Stimulated activated naive CD8-positive, alpha-beta T cell treated with anti-CD3 and anti-CD28 coated beads, Interleukin-15, Interleukin-2, amounts not matched to agents 100 ng/mL and 50 ng/mL, for 24 hours (primary cell): ENCODE data around the gene DCAF16.

Experiments
- H3K27ac Mint-ChIP-seq: one replicate; pipeline ENCODE4 v1.8.0; 2021; ENCODE audit warnings: mild to moderate bottlenecking, mixed read lengths
- H3K27me3 Mint-ChIP-seq: one replicate; pipeline ENCODE4 v1.8.0; 2021; ENCODE audit warnings: mixed read lengths
- H3K36me3 Mint-ChIP-seq: one replicate; pipeline ENCODE4 v1.8.0; 2021; ENCODE audit warnings: low read depth, mixed read lengths
- H3K4me1 Mint-ChIP-seq: one replicate; pipeline ENCODE4 v1.8.0; 2021; ENCODE audit warnings: low read depth, mixed read lengths
- H3K4me3 Mint-ChIP-seq: one replicate; pipeline ENCODE4 v1.8.0; 2021; ENCODE audit warnings: mild to moderate bottlenecking, mixed read lengths
- H3K9me3 Mint-ChIP-seq: one replicate; pipeline ENCODE4 v1.8.0; 2021; ENCODE audit warnings: mixed read lengths

The DCAF16 gene

DNA sequence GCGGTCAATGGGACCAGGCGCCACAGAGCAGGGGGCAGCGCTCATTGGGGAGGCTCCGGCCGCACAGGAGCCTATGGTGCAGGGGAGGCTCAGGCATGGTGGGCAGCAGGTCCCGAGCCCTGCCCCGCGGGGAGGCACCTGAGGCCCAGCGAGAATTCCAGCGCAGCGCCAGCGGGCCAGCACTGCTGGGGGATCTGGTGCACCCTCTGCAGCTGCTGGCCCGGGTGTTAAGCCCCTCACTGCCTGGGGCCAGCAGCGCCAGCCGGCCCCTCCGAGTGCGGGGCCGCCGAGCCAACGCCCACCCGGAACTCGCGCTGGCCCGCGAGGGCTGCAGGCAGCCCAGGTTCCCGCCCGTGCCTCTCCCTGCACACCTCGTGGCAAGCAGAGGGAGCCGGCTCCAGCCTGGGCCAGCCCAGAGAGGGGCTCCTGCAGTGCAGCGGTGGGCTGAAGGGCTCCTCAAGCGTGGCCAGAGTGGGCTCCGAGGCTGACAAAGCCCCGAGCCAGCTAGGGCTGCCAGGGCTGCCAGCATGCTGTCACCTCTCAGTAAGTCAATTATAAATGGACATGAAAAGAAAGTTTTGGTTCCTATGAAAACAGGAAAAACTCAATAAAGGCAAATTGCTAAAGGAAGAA is 43.6 kb downstream of the DCAF16 start:
- Mint-ChIP-seq H3K27ac (no peak overlapping the region), H3K9me3 (peaks cover 6% of the 10 kb centered on the region), H3K36me3 (no peaks in the 10 kb centered on the region), H3K4me3 (no peak overlapping the region), H3K27me3 (peaks cover under 1% of the 10 kb centered on the region), H3K4me1 (peaks cover 7% of the 10 kb centered on the region)

DNA sequence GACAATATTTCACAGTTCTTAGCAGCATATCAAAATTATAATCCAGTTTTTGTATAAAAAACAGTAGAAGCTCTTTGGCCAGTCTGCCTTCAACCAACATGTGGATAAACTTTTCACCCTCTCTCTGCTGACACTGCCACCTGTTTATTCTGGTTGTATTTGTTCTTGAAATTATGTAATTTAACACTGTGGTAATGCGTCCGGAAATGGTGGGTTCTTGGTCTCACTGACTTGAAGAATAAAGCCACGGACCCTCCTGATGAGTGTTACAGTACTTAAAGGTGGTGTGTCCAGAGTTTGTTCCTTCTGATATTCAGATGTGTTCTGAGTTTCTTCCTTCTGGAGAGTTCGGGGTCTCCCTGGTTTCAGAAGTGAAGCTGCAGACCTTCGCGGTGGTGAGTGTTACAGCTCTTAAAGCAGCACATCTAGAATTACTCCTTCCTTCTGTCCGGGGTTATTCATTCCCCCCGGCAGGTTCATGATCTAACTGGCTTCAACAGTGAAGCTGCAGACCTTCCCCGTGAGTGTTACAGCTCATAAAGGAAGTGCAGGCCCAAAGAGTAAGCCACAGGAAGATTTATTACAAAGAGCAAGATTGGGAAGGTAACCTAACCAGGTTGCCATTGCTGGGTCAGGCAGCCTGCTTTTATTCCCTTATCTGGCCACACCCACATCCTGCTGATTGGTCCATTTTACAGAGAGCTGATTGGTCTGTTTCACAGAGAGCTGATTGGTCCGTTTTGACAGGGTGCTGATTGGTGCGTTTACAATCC is 44.9 kb downstream of the DCAF16 start:
- H3K36me3 Mint-ChIP-seq, result no peaks in the 10 kb centered on the region
- peaks cover 7% of the 10 kb centered on the region for H3K4me1 Mint-ChIP-seq
- peaks cover 4% of the 10 kb centered on the region for H3K27me3 Mint-ChIP-seq
- no peak overlapping the region for H3K27ac Mint-ChIP-seq
- H3K9me3 Mint-ChIP-seq, result peaks cover 6% of the 10 kb centered on the region
- H3K4me3 Mint-ChIP-seq, result no peak overlapping the region

DNA sequence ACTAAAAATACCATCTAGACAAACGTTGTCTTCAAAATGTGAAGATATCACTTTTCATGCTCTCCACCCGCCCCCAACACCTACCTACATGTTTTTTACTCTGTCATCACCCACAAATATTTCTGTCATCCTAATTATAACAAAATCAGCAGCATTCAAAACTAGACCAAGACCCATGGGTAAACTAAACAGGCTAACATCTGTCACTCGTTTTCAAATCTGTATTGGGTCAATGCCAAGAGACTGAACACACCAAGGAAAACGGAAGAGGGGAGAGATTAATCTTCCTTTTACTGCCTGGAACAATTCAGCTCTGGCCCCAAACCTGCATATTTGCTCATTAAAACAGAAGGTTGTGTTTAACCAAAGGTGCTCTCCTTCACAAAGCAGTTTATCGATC is 46.6 kb downstream of the DCAF16 start:
- H3K36me3 Mint-ChIP-seq, result no peaks in the 10 kb centered on the region
- H3K27me3 Mint-ChIP-seq, result peaks cover 4% of the 10 kb centered on the region
- peaks cover 7% of the 10 kb centered on the region for H3K4me1 Mint-ChIP-seq
- H3K4me3 Mint-ChIP-seq, result no peak overlapping the region
- H3K27ac Mint-ChIP-seq, result no peak overlapping the region
- peaks cover 6% of the 10 kb centered on the region for H3K9me3 Mint-ChIP-seq

DNA sequence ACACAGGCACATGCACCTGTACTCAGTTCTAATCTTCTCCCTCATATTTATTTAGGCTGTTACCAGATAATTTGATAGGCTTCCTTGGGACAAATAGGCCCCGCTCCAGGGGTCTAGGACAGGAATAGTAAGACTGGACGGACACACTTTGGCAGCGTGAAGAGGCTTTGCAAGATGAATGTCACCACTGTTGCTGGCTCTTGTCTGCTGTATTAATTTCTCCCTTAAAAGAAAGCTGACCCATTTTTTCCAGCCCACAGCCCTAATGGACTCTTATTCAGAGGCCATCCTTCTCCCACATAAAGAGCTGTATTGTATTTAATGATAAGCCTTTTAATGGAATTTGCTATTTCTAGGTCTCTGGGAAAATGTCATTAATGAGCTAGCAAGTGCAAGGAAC is 47.1 kb downstream of the DCAF16 start:
- Mint-ChIP-seq H3K4me1 (peaks cover 7% of the 10 kb centered on the region), H3K36me3 (no peaks in the 10 kb centered on the region), H3K27ac (no peak overlapping the region), H3K9me3 (peaks cover 6% of the 10 kb centered on the region), H3K27me3 (peaks cover 4% of the 10 kb centered on the region), H3K4me3 (no peak overlapping the region)

DNA sequence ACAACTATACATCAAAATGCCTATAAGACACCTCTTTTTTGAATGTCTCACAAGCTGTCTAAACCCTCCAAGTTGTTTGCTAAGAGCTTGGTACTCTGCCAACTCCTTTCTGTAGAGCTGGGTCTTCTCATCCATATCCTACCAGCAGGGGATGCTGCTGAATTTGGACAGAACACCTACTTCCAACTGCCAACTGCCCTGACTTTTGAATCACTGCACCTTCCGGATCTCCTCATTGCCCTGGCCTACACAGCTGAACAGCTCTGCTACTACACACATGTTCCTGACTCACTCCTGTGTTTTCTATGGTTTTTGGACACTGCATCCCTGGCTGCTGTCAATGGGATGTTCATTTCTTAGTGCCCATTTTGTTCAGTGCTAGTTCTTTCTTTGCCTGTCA is 47.8 kb downstream of the DCAF16 start:
- peaks cover 6% of the 10 kb centered on the region for H3K9me3 Mint-ChIP-seq

DNA sequence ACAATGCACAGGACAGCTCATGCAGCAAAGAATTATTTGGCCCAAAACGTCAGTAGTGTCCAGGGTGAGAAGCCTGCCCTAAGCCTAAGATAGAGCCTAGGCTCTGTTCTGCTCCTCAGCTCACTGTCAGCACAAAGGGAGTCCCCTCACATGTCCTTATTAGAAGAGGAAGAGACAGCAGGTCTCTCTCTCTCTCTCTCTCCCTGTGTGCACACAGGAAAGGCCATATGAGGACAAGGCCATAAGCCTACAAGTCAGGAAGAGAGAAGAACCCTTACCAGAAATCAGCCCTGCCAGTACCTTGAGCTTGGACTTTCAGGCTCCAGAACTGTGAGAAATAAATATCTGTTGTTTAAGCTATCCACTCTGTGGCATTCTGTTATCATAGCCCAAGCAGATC is 49.5 kb downstream of the DCAF16 start:
- Mint-ChIP-seq H3K27me3 (peaks cover 4% of the 10 kb centered on the region), H3K36me3 (no peaks in the 10 kb centered on the region), H3K4me1 (peaks cover 7% of the 10 kb centered on the region), H3K27ac (no peak overlapping the region), H3K9me3 (peaks cover 4% of the 10 kb centered on the region), H3K4me3 (no peak overlapping the region)

More for the DNA sequence above, 47.8 kb downstream of the DCAF16 start:
- Mint-ChIP-seq H3K4me3 (no peak overlapping the region), H3K27me3 (peaks cover 4% of the 10 kb centered on the region), H3K36me3 (no peaks in the 10 kb centered on the region), H3K27ac (no peak overlapping the region), H3K4me1 (peaks cover 7% of the 10 kb centered on the region)

DNA sequence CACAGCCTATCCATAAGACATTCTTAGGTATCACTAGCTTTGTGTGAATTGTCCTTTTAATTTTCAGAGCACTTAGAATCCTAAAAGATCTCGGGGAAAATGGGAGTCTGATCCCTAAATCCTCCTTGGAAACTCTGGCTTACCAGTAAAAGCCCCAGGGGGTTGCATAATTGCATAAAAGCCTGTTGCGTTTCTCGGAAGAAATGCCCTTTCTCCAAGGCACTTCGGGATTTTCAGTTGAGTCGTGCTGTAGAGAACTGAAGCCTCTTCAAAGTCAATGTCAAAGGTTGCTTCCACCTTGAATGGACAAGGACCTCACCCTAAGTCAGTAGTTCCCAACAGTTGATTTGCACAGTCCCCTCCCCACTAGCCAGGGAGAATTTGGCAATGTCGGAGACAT is 49.9 kb downstream of the DCAF16 start:
- Mint-ChIP-seq H3K9me3 (no peaks in the 10 kb centered on the region), H3K27ac (no peak overlapping the region), H3K4me3 (no peak overlapping the region), H3K4me1 (peaks cover 5% of the 10 kb centered on the region), H3K36me3 (no peaks in the 10 kb centered on the region), H3K27me3 (peaks cover 9% of the 10 kb centered on the region)

DNA sequence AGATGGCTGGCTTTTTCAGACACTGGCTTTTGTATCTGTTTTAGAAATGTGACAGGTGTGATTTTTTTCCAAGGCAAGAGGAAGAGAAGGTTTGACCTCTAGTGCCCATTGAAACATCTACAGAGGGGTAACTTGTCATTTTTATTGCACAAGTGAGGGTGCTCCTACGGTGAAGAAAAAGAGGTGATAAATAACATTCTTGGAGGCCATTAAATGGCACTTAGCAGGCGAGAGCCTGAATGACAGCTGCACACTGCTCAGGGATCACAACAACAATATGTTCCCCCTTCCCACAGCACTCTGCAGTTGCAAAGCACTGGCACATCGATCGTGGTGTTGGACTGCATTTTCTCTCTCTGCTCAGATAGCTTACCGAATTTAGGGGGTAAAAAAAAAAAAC is 52.1 kb downstream of the DCAF16 start:
- H3K36me3 Mint-ChIP-seq, result no peaks in the 10 kb centered on the region
- H3K4me3 Mint-ChIP-seq, result no peak overlapping the region
- peaks cover 10% of the 10 kb centered on the region for H3K27me3 Mint-ChIP-seq
- H3K9me3 Mint-ChIP-seq, result no peaks in the 10 kb centered on the region
- no peak overlapping the region for H3K27ac Mint-ChIP-seq
- H3K4me1 Mint-ChIP-seq, result no peaks in the 10 kb centered on the region

DNA sequence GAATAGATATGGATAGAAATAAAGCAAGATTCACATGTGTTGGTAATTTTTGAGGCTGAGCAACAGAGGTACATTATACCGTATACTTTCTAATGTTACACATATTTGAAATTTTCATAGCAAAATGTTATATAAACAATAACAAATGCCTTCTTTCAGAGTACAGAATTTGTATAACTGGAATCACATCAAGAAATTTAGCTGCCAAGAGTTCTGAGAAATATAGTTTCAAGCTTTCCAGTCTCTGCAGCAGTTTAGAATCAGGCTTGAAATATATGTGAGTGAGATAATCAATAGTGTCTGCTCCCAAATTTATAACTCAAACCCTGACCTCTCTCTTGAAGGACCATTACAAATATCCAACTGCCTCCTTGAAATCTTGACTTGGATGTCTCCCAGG is 52.9 kb downstream of the DCAF16 start:
- H3K4me1 Mint-ChIP-seq, result no peaks in the 10 kb centered on the region

DNA sequence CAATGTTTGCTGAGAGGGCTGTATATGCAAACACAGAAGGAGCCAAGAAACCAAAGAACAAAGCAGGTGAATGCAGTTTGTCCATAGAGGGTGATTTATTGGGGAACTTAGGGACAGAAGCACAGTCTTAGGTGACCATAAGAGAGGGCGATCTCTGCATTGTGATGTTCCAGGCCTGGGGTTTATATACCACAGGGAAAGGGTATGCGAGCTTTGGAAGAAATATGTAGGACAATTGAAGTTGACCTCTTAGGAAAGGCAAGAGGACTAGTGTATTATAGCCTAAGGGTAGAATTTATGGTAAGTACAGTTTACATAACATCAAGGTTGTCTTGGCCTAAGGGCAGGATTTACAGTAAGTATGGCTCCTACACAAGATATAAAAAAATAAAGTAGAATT is 56.9 kb downstream of the DCAF16 start:
- no peaks in the 10 kb centered on the region for H3K4me1 Mint-ChIP-seq
- H3K4me3 Mint-ChIP-seq, result no peak overlapping the region
- no peaks in the 10 kb centered on the region for H3K9me3 Mint-ChIP-seq
- H3K36me3 Mint-ChIP-seq, result no peaks in the 10 kb centered on the region
- no peak overlapping the region for H3K27ac Mint-ChIP-seq
- H3K27me3 Mint-ChIP-seq, result peaks cover 9% of the 10 kb centered on the region

More for the DNA sequence above, 52.9 kb downstream of the DCAF16 start:
- Mint-ChIP-seq H3K4me3 (no peak overlapping the region), H3K9me3 (no peaks in the 10 kb centered on the region), H3K27me3 (peaks cover 10% of the 10 kb centered on the region), H3K36me3 (no peaks in the 10 kb centered on the region), H3K27ac (no peak overlapping the region)
